Activated CD4-positive, CD25-positive, alpha-beta regulatory T cell treated with anti-CD3 and anti-CD28 coated beads, Interleukin-2, amount 50 U/mL, for 16 hours (primary cell): ENCODE data around the gene MAPK9.

Experiments
- DNase-seq: peaks from one replicate; pipeline ENCODE4 v3.0.0-alpha.2; 2020; ENCODE audit warnings: low read depth, low spot score

The MAPK9 gene

DNA sequence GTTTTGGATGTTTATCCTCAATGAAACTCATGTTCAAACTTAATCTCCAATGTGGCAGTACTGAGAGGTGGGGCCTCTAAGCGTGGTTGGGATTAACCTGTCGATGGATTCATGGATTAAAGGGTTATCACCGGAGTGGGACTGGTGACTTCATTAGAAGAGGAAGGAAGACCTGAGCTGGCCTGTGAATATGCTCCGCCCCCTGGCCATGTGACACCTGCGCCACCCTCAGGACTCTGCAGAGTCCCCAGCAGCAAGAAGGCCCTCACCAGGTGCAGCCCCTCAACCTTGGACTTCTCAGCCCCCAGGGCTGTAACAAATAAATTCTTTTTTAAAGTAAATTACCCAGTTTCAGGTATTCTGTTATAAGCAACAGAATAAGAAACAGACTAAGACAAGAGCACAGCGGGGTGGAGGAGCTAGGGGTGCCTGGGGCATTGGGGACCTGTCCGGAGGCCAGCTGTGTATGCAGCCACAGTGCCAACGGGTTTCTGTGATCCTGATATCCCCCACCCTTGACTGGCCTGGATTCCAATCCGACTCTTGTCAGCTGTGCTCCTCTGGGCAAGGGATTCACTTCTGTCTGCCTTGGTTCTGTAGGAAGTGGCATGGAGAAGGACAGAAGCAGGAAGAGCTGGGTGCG is 3.2 kb upstream of the MAPK9 start:
- no peak for DNase-seq

DNA sequence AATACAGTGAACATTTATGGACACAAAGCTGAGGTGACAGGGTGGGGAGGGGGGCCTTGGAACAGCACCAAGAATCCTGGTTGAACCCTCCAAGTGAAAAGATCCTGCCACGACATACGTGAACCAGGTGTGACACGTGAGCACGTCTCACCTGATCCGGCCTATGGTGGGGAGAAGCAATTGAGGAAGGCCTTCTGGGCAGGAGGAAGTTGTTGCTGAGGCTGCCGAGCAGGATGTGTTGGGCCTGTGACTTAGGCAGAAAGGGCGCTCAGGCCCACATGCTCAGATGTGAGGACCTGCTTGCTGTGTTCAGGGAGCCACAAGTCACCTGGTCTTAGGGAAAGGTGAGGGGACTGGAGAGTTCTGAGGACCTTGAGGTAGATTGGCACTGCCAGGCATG is 2.5 kb upstream of the MAPK9 start:
- DNase-seq, result no peak

- DNase-seq, result no peak
Observed at GRCh38 chr5:180291234-180291940, 496 bp downstream of the MAPK9 start.

- no peak for DNase-seq
Observed at GRCh38 chr5:180290568-180291233, 1.2 kb downstream of the MAPK9 start.

DNA sequence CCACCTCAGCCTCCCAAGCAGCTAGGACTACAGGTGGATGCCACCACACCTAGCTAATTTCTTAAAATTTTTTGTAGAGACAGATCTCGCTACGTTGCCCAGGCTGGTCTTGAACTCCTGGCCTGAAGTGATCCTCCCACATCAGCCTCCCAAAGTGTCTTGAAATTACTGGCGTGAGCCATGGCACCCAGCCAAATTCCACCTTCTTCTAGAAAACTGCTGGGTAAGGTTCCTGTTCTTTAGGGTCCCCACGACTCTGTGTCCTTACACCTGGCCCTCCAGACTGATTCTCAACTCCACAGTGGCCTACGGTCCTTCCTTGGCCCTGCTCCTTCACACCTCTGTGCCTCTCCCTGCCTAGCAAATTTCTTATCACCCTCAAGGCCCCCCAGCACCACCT is 1.9 kb downstream of the MAPK9 start:
- no peak for DNase-seq

DNA sequence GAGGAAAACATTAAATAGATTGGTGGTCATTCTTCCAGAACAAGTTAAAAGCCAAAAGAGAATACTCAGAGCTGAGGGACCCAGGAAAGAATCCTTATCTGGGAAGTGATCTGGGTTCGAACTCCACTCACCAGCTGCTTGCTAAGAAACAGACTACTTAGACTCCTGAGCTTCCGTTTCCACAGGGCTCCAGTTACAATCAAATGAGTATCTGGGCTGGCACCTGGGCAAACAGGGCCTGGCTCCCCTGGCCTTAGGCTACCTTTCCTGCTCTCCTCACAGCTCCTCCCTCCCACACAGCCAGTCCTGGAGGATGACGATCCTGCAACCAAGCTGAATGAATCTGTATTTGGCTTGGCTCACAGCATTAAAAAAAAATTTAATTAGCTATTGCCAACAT is 2.5 kb downstream of the MAPK9 start:
- no peak for DNase-seq

GRCh38 chr5:180287868-180288267 is 4.0 kb downstream of the MAPK9 start:
- DNase-seq, result no peak

- no peak for DNase-seq
Observed at GRCh38 chr5:180287404-180287803, 4.5 kb downstream of the MAPK9 start.

DNA sequence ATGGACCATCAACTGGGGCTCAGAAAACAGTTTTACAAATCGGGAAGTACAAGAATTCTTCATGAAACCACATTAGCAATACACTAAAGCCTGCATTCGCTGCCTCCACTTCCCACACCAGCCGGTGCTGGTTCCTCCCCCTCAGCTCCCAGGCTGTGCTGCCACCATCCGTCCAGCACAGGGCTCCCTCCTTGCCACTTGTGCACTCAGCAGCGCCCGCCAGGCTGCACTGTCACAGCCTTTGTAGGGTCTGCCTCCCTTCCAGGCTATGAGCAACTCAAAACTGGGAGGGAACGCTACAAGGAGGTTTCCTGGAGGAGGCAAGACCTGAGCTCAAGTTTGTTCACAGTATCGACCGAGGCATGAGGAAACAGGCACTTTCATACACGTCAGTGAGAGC is 7.7 kb downstream of the MAPK9 start:
- no peak for DNase-seq

- DNase-seq, result no peak
Observed at GRCh38 chr5:180283026-180283615, 8.8 kb downstream of the MAPK9 start.

- no peak for DNase-seq
Observed at GRCh38 chr5:180282281-180282680, 9.6 kb downstream of the MAPK9 start.

- DNase-seq, result no peak
Observed at GRCh38 chr5:180281706-180282105, 10.2 kb downstream of the MAPK9 start.

DNA sequence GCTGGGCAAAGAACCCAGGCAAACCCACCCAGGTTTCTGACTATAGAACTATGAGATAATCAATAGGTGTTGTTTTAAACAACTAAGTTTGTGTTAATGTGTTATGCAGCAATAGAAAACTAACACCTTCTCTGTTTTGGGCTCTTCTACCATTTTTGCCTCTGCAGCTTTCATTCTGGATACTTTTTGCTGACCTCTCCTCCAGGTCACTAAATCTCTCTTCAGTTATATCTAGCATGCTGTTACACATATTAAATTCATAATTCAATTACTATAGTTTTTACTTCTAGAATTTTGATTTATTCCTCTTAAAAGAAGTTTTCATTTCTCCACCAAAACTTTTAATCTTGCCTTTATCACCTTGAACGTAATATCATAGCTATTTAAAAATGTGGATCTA is 17.2 kb downstream of the MAPK9 start:
- DNase-seq, result no peak

DNA sequence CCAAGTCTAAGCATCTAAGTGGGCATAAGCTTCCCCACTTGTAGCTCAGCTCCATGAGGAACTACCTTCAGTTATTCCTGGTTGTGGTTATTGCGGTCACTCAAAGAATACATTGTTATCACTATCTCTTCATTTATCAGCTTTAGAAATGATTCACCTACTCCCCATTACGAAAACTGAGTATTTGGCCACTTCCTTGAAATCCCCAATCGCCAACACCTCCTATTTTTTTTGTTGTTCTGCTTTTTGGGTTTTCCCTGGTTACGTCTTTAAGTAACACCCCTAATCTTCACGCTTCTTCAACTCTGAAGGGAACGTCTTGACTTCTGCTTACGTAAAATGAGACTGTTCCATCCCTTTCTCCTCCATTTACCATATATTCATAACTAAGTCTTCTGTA is 20.7 kb downstream of the MAPK9 start:
- DNase-seq, result no peak

GRCh38 chr5:180259260-180259611 is 32.6 kb downstream of the MAPK9 start:
- DNase-seq, result no peak

- no peak for DNase-seq
Observed at GRCh38 chr5:180253036-180253824, 38.7 kb downstream of the MAPK9 start.

- DNase-seq, result no peak
Observed at GRCh38 chr5:180251887-180252286, 40.0 kb downstream of the MAPK9 start.

GRCh38 chr5:180251141-180251540 is 40.7 kb downstream of the MAPK9 start:
- no peak for DNase-seq

- no peak for DNase-seq
Observed at GRCh38 chr5:180250329-180250728, 41.6 kb downstream of the MAPK9 start.

DNA sequence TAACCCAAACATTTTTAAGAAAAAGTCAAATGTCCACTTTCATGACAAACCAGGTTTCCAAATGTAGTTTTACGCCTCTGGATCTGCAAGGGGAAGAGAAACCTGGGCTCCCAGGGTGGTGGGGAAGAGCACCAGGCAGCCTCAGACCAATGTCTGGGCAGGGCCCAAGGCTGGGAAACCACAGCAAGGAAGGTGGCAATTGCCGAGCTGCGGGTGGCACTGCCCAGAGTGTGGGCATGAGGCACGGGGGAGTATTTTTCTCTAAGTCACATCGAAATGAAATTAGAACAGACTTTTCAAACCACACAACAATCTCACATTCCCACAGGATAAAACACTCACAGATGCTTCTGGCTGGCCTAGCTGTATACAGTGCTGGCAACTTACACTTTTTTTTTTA is 50.3 kb downstream of the MAPK9 start:
- DNase-seq, result no peak

DNA sequence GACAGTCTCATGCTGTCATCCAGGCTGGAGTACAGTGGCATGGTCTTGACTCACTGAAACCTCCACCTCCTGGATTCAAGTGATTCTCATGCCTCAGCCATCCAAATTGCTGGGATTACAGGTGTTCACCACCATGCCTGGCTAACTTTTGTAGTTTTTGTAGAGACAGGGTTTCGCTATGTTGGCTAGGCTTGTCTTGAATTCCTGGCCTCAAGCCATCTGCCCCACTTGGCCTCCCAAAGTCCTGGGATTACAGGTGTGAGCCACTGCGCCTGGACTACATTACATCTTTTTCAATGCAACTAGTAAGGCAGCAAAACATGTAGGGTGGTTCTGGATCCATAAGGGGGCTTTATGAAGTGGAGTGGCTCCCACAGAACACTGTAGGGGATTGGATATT is 53.3 kb downstream of the MAPK9 start:
- DNase-seq, result no peak

DNA sequence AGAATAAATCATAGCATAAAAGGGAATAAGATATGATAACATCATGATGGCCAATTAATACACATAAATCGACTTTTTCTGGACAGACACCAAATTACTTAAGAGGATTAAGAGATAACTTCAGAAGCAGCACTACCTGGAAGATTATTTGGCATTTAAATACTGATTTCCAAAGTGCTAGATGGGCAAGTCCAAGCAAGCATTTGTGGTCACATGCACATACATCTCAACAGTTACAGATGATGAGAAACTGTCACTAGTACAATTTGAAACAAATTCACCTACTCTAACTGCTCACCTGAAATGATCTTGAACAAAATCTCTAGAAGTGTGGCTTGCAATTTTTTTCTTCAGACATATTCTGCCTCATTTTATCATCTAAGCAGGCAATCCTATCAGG is 56.0 kb downstream of the MAPK9 start:
- no peak for DNase-seq
